ENCODE data around the gene CCDC88C.

- TF ChIP-seq CTCF (conservative IDR thresholded peaks at IDR 0.05; ENCODE audit: low read length) (no peak), EZH2phosphoT487 (IDR thresholded peaks at IDR 0.05; ENCODE audit: borderline replicate concordance, low read depth, low read length) (no peak)
These were observed 194.4 kb downstream of the CCDC88C start for GRCh38 chr14:91223028-91223783.

All from OCI-LY7 (cell line).